ENCODE measurements around the gene P2RY11. TPM values are rescaled to one million over a fixed set of nuclear protein-coding genes. Genes with fewer than 3 reads are reported as not detected.

The P2RY11 gene
- total RNA-seq, 2 experiments from 2014 or later, result 68.6 to 68.9 TPM

- ChIA-PET POLR2A (interaction anchor here (0.9 kb wide), 1 partner anchor 11 kb away, joined by 3 read pairs; the partner anchor contains the start of gene ANGPTL6), CTCF (interaction anchor here (1.0 kb wide), 1 partner anchor 16 kb away, joined by 3 read pairs; no protein-coding TSS in a partner anchor)
Observed at GRCh38 chr19:10091895-10092641, 19.4 kb upstream of the P2RY11 start.

GRCh38 chr19:10092648-10093294 lies 18.7 kb upstream of the P2RY11 start:
- ChIA-PET POLR2A (no interaction called here), CTCF (no interaction called here)

DNA sequence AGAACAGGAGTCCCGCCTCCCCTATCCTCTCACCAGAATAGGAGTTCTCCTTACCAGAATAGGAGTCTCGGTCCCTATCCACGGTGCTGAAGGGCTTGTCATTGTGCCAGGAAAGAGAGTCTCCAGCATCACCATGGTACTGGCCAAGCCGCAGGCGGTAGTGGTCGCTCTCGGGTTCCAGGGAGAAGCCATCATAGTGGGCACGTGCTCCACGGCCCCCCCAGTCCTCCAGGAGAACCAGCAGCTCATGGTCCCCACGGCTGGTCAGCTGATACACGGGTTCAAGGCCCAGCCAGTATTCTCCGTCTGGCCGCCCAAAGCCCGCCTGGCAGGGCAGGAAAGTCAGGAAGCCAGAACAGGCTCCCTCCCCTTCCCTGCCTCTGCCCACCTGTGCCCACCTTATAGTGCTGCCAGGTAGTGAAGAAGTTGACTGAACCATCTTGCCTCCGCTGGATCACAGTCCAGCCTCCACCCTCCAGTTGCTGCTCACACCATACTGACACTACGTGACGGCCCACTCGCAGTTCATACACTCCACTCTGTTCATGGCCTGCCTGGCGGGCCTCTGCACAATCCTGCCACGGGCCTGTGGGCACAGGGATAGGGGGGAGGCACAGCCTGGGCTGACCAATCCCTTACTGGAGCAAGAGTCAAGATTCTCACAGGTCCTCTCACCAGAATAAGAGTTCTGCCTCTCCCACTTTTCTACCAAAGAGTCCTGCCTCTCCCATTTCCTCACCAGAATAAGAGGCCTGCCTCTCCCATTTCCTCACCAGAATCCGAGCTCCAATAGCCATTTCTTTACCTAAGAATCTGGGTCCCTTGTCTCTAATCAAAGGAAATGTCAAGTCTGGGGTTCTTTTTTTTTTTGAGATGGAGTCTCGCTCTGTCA lies 18.0 kb upstream of the P2RY11 start:
- ChIA-PET CTCF (no interaction called here), POLR2A (interaction anchor here (0.6 kb wide), 1 partner anchor 15 kb away, joined by 3 read pairs; no protein-coding TSS in a partner anchor)

DNA sequence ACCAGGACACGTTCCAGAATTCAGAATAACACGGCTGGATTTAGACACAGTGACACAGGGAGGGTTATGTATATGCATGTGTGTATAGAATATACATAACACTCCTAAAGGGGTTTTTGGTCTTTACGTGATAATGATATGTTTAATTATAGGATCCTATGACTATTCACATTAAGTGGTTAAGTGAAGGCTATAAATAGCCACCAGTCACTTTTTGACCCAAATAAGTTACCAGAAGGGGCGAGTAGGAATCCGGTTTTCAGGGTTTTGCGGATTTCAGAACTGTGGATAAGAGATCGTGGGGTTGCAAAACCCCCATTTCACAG lies 15.9 kb upstream of the P2RY11 start:
- CTCF ChIA-PET, result interaction anchor here (1.2 to 9.1 kb wide), 5 partner anchors 9 to 165 kb away, joined by 3 to 127 read pairs (median 5); partner anchors contain the start of genes P2RY11 and PPAN
- POLR2A ChIA-PET, result interaction anchor here (0.8 to 3.2 kb wide), 6 partner anchors 10 to 25 kb away, joined by 4 to 31 read pairs (median 8); partner anchors contain the start of genes P2RY11 and PPAN

DNA sequence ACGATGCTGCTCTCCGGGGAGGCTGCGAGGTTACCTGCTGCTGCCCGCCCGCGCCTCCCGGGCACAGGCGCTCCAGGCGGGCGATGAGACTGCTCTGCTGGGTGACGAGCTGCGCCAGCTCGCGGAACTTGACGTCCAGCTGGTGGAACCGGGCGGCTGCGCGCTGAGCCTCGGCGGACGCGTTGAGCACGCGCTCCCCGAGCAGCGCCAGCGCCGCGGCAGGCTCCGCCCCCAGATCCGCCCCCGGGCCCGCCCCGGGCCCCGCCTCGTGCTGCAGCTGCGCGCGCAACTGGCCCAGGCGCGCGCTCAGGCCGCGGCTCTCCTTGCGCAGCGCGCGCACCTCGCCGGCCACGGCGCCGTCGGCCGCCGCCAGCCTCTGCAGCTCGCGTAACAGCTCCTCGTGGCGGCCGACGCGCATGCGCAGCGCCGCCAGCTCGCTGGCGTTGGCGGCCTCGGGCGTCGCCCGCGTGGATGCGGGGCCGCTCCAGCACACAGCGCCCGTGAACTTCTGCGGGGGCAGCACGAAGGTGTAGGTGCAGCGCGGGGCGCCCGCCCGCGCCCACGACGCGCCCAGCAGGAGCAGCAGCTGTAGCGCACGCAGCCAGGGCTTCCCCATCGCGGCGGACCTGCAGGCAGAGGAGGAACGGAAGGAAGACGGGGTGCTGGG lies 15.4 kb upstream of the P2RY11 start:
- ChIA-PET CTCF (interaction anchor here (1.2 to 9.1 kb wide), 6 partner anchors 8 to 165 kb away, joined by 3 to 127 read pairs (median 5); partner anchors contain the start of genes P2RY11 and PPAN), POLR2A (interaction anchor here (0.7 to 3.2 kb wide), 8 partner anchors 9 to 175 kb away, joined by 3 to 31 read pairs (median 5); partner anchors contain the start of genes ICAM1, P2RY11 and PPAN)

- CTCF ChIA-PET, result interaction anchor here (1.2 to 9.1 kb wide), 6 partner anchors 8 to 166 kb away, joined by 3 to 127 read pairs (median 5); partner anchors contain the start of genes P2RY11 and PPAN
- POLR2A ChIA-PET, result interaction anchor here (0.7 to 3.2 kb wide), 7 partner anchors 9 to 174 kb away, joined by 3 to 31 read pairs (median 5); partner anchors contain the start of genes ICAM1 and PPAN
Observed at GRCh38 chr19:10096615-10096963, 14.9 kb upstream of the P2RY11 start.

GRCh38 chr19:10100163-10100785 lies 11.2 kb upstream of the P2RY11 start:
- ChIA-PET CTCF (interaction anchor here (0.6 to 9.1 kb wide), 8 partner anchors 8 to 1667 kb away, joined by 4 to 127 read pairs (median 4); partner anchors contain the start of genes P2RY11 and ZNF441), POLR2A (interaction anchor here (0.9 to 4.6 kb wide), 4 partner anchors 10 to 14 kb away, joined by 3 to 45 read pairs (median 12); partner anchors contain the start of gene P2RY11)

DNA sequence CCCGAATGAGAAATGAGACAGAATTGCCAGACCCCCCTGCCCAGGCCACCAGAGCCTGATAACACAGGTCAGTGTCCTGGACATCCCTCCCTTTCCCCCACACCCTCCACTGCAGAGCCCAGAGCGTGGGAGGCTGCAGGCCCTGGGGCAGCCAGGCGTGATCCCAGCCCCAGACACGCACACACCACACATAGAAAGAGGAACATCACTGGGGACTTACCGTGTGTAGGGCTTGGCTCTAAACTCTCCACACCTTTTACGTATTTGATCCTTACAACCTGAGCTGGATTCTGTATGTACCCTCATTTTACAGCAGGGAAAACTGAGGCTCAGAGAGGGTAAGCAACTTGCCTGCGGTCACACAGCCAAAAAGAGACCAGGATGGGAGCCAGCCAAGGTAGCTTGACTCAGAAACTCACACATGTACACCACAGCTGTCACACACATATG lies 8.7 kb upstream of the P2RY11 start:
- ChIA-PET CTCF (interaction anchor here (0.8 to 9.1 kb wide), 4 partner anchors 11 to 315 kb away, joined by 3 to 127 read pairs (median 4); partner anchors contain the start of gene P2RY11), POLR2A (interaction anchor here (1.0 to 4.6 kb wide), 3 partner anchors 9 to 12 kb away, joined by 3 to 45 read pairs (median 14); partner anchors contain the start of gene P2RY11)

DNA sequence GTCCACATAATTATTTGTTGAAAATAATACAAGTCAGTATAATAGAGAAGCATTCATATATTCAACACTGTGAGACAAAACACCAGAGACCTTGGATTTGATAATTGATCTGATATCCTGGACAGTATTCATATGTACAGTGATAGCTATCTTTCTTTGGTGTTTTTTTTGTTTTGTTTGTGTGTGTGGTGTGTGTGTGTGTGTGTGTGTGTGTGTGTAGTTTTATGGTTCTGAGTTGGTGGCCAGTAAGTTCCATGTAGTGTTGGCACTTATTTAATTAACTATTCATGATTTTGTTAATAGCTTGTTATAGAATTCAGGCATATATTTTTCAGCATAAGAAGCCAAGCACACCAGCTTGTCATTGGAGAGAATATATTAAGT lies 7.4 kb upstream of the P2RY11 start:
- CTCF ChIA-PET, result interaction anchor here (0.7 to 9.1 kb wide), 5 partner anchors 8 to 314 kb away, joined by 3 to 127 read pairs (median 4); partner anchors contain the start of gene P2RY11
- POLR2A ChIA-PET, result interaction anchor here (2.8 to 4.6 kb wide), 2 partner anchors 8 to 11 kb away, joined by 19 to 45 read pairs; no protein-coding TSS in a partner anchor

DNA sequence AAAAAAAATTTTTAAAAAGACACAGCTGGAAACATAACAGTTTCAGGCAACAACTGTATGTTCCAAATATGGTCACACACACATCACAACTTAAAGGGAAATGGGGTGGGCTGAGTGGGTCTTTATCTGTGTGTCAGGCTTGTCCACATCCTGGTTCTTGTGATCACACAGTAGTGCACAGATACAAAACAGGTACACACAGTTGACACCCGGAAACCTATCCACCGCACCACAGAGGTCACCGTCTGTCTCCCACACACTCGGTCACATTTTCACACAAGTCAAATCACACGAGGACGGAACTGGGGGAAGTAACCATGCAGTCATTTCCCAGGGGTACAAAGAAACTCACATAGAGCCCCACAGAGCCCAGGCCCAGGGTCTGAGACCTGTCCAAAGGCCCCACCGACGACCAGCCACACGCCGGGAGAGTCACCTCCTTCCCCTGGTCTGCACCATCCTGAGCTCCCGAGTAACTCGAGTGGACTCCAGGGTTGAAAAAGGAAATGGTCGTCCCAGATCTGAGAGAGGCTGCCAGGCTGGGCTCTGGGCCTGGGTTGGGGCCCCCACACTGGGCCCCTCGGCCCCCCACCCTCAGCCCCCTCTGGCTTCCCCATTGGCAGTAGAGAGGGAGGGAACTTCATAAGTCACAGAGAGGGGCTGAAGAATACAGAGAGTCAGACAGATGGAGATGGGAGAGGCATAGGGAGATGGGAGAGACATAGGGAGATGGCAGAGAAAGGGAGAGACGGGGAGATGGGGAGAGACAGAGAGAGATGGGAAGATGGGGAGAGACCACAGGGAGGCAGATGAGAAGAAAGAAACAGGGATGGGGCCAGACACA lies 6.6 kb upstream of the P2RY11 start:
- ChIA-PET CTCF (interaction anchor here (0.6 to 9.1 kb wide), 6 partner anchors 9 to 311 kb away, joined by 3 to 127 read pairs (median 4); partner anchors contain the start of gene P2RY11), POLR2A (interaction anchor here (0.6 to 4.6 kb wide), 3 partner anchors 8 to 90 kb away, joined by 3 to 45 read pairs (median 19); partner anchors contain the start of gene DNMT1)

DNA sequence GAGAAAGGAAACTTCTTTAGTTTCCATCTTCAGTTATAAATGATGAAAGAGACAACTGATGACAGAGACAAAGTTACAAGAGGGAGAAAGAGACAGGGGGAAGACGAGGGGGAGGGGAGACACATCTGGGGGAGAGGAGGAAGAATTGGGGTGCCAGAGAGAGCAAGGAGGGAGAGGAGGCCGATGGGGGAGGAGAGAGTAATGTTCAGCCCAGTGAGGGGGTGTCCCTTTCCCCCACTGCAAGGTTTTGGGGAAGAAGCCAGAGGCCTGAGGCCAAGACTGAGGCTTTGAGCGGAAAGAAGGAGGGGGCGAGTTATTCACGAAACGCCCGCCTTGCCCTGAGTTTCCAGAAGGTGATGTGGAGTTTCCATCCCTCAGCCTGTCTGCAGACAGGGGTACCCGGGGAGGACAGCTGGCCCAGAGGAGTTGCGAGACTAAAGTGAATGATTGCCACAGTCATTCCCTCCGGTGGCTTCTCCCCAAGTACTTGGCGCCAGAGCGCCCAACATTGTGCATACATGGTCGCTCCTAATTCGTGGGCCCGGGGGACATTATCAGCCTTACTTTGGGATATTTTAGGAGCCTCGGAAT lies 5.9 kb upstream of the P2RY11 start:
- CTCF ChIA-PET, result interaction anchor here (1.3 to 1.8 kb wide), 4 partner anchors 9 to 144 kb away, joined by 4 to 7 read pairs (median 6); no protein-coding TSS in a partner anchor
- POLR2A ChIA-PET, result interaction anchor here (1.0 to 2.8 kb wide), 4 partner anchors 9 to 302 kb away, joined by 3 to 19 read pairs (median 4); partner anchors contain the start of gene ICAM1

DNA sequence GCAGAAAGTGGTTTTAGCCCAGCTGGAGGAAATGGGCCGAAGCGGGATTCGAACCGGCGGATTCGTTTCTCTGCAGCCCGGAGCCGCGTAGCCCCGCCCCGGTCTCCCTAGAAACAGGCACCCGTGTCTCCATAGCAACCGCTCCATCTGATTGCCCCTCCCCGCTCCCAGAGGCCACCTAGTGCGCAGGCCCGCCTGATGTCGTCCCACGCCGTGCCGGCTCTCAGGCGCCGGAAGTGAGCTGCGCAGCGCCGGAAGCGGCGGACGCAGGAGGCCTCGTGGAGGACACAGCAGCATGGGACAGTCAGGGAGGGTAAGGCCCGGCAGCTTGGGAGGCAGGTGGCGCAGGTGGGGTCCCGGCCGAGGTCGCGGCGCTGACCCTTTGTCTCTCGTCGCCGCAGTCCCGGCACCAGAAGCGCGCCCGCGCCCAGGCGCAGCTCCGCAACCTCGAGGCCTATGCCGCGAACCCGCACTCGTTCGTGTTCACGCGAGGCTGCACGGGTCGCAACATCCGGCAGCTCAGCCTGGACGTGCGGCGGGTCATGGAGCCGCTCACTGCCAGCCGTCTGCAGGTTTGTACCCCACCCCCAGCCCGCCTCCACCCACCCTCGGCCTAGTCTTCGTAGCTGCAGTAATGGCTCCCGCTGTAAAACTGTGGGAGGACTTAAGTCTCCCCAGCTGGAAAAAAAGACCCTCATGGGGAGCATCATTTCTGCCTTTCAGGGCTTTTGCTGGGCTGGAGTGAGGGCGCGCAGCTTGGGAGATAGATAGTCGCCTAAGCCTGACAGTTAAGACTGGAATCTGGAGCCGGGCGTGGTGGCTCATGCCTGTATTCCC lies 5.2 kb upstream of the P2RY11 start, which contains the start of gene PPAN:
Gene PPAN (plus strand): TSS at position 263 of the 837 bp plus-strand sequence. CDS start 33 bp downstream, at position 296.
- ChIA-PET POLR2A (interaction anchor here (0.6 to 2.8 kb wide), 5 partner anchors 9 to 544 kb away, joined by 3 to 19 read pairs (median 5); partner anchors contain the start of gene ICAM1), CTCF (interaction anchor here (1.3 to 2.1 kb wide), 5 partner anchors 9 to 165 kb away, joined by 4 to 7 read pairs (median 5); partner anchors contain the start of gene ICAM1)

- POLR2A ChIA-PET, result interaction anchor here (0.6 to 1.6 kb wide), 3 partner anchors 11 to 1006 kb away, joined by 3 to 12 read pairs (median 3); no protein-coding TSS in a partner anchor
- CTCF ChIA-PET, result interaction anchor here (0.6 to 2.1 kb wide), 6 partner anchors 8 to 164 kb away, joined by 3 to 7 read pairs (median 5); partner anchors contain the start of gene ICAM1
Observed at GRCh38 chr19:10107254-10107653, 4.2 kb upstream of the P2RY11 start.

GRCh38 chr19:10107817-10108367 lies 3.6 kb upstream of the P2RY11 start:
- POLR2A ChIA-PET, result interaction anchor here (0.6 to 1.6 kb wide), 4 partner anchors 9 to 1005 kb away, joined by 3 to 12 read pairs (median 4); no protein-coding TSS in a partner anchor
- CTCF ChIA-PET, result interaction anchor here (0.6 to 2.1 kb wide), 7 partner anchors 8 to 163 kb away, joined by 3 to 7 read pairs (median 5); partner anchors contain the start of genes EIF3G and ICAM1
